Left colon (tissue), 2 donors: ENCODE measurements around the gene HIP1. TPM values are rescaled to one million over a fixed set of nuclear protein-coding genes. Genes with fewer than 3 reads are reported as not detected.
"Not testable (repeated sequence)": the region's sequence is repeated elsewhere in the genome, so short reads cannot be mapped to it uniquely, and the experiment has no call there.

Experiments
- ATAC-seq: fragments of 200-7000 bp; cut with Tn5 transposase; one replicate; pipeline ENCODE4 v1.9.1; 2020; ENCODE audit warnings: mild to moderate bottlenecking, moderate library complexity
- DNase-seq, 2 donors: peaks; one replicate each; pipeline ENCODE4 v3.0.0-alpha.2; 2020
- intact Hi-C, 2 donors: fragments of 100-400 bp; cut with DNase I in 1 of 2; cut with micrococcal nuclease in 1 of 2; formaldehyde crosslinking; loops; one replicate each; pipeline versions ENCODE4 v1.11.2 to v1.14.0; 2022; cut with DNase I, micrococcal nuclease
- total RNA-seq, 2 donors: library from RNA; stranded (reverse); fragmentation: NEBNext Ultra II Directional; extraction: Animal tissue kit (Norgen Biotek cat#: 25700); gene quantifications; one replicate each; pipeline ENCODE4 v1.2.1, GENCODE V29; 2021
- donor health status: DM: no; HTN: no; CAD: no.
- donor health status: DM: yes; HTN: yes; CAD: no.

The HIP1 gene
- total RNA-seq, 2 donors from 2014 or later = 5.7 to 6.2 TPM

DNA sequence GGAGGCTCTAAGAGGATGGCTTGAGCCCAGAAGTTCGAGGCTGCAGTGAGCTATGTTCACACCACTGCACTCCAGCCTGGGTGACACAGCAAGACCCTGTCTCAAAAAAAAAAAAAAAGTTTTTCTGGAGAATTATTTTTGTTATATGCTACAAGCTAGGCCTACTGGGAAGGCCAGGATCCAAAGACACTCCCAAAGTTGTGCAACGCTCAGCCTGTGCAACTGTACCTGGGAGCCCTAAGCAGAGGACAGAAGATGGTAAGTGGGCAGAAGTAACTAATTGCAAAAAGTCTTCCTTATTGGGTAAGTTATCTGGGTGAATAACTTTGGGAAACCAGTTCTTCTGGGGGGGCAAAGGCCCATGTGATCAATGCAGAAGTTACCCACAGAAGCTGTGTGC lies 17.3 kb downstream of the HIP1 start:
- intact Hi-C loops = no loop called here
- ATAC-seq = no peak
- no peak for DNase-seq

DNA sequence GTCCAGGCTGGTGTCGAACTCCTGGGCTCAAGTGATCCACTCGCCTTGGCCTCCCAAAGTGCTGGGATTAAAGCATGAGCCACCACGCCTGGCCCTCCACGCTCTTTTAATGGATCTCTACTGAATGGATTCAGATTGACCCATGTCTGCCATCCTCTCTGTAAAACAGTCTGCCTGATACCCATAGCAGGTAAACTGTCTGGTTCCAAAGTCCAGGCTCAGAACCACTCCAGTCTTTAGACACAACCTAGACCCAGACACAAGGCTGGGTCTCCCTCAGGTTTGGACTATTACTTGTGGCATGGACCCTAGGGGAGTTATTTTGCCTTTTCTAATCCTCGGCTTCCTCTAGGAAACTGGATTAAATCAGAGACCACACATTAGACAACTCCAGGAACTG lies 19.1 kb downstream of the HIP1 start:
- ATAC-seq = peak; percentile 49
- no peak for DNase-seq
- intact Hi-C loops = no loop called here

DNA sequence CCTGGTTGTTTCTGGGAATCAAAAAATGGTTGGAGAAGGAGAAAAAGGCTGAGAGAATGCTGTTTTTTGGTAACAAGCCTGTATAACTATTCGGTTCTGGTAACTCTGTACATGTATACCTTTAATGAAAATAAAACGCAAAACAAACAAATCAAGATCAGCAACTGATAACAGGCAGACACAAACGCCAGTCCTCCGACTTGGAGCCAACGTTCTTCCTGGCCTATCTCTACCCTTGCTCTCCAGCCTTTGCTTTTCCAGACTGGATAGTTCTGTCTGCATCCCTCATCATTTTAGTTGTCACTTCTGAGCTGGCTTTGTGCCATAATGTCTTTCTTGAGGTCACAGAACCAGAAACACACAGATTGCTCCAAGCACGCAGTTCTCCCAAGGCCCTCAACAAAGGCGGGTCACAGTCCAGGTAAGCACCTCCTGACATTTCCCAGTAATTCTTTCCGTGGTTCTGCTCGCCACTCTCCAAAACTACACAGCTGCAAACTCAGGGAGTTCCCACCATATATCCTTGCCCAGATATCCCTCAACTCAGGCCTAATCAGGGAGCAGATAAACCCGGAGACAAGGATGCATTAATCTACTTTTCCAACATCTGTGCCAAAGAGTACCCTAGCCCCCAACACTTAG lies 20.2 kb downstream of the HIP1 start:
- intact Hi-C loops = no loop called here
- ATAC-seq (peak; percentile 79), DNase-seq (no peak)

DNA sequence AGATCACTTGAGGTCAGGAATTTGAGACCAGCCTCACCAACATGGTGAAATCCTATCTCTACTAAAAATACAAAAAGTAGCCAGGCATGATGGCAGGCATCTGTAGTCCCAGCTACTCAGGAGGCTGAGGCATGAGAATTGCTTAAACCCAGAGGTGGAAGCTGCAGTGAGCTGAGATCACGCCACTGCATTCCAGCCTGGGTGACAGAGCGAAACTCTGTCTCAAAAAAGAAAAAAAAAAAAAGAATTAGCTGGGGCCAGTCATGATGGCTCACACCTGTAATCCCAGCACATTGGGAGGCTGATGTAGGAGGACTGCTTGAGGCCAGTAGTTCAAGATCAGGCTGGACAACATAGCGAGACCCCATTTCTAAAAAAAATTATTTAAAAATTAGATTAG lies 21.0 kb downstream of the HIP1 start:
- intact Hi-C loops, ATAC-seq, DNase-seq: not testable (repeated sequence)

DNA sequence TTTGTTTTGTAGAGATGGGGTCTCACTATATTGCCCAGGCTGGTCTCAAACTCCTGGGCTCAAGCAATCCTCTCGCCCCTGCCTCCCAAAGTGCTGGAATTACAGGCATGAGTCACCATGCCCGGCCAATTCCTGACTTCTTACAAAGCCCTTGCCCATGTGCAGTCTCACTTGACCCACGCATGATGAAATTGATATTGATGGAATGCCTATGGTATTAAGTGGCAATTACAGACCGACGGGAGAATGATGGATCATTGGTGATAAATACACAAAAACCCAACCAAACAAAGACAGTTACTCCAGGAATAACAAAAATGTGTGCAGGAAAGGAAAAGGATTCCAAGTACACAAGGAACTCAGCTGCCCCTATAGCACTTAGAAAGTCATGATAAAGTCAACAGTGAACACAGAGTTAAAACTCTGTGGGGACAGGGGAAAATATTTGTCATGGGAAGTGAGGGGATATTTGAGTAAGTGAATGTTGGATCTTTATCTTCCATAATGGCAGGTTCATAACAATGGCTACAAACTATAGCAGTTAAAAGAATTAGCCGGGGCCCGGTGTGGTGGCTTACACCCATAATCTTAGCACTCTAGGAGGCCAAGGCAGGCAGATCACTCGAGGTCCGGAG lies 21.6 kb downstream of the HIP1 start:
- DNase-seq (no peak), ATAC-seq (no peak)
- intact Hi-C loops = no loop called here

DNA sequence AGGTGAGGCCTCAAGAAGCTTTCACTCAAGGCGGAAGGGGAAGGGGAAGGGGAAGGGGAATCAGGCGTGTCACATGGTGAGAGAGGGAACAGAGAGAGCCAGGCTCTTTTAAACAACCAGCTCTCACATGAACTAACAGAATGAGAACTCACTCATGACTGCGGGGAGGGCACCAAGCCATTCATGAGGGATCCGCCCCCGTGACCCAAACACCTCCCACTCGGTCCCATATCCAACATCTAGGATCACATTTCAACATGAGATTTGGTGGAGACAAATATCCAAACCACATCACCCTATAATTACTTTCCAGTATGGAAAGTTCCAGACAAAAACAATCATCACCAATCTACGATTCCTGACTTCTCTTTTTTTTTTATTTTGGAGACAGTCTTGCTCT lies 22.9 kb downstream of the HIP1 start:
- DNase-seq (no peak), ATAC-seq (no peak)
- intact Hi-C loops = no loop called here

DNA sequence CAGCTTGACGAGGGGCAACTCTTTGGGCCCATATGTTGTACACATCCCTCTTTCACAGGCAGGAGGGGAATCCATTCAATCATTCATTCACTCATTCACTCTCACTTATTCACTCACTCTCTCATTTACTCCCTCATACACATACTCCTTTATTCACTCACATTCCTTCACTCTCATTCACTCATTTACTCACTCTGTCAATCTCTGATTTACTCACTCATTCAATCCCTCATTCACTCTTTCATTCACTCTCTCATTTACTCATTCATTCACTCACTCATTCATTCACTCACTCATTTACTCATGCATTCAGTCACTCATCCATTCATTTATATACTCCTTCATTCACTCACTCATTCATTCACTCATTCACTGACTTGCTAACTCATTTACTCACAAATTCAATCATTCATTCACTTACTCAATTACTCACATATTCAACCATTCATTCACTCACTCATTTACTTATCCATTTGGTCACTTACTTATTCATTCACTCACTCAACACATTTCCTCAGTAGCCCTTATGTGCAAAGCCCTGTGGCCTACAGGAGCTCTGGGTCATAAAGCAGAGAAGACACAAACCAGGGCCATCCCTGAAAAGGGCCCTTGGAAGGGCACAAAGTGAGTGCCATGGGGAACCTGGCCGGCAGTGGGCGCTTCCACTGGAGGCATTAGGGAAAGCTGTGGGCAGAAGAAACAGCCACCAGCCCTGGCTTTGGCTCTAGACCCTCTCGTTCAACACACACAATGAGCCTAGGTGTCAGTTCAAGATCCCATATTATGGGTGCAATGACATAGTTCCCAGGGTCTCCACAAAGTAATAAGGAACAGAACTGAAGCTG lies 26.0 kb downstream of the HIP1 start:
- DNase-seq (no peak), ATAC-seq (no peak)
- intact Hi-C loops = no loop called here

DNA sequence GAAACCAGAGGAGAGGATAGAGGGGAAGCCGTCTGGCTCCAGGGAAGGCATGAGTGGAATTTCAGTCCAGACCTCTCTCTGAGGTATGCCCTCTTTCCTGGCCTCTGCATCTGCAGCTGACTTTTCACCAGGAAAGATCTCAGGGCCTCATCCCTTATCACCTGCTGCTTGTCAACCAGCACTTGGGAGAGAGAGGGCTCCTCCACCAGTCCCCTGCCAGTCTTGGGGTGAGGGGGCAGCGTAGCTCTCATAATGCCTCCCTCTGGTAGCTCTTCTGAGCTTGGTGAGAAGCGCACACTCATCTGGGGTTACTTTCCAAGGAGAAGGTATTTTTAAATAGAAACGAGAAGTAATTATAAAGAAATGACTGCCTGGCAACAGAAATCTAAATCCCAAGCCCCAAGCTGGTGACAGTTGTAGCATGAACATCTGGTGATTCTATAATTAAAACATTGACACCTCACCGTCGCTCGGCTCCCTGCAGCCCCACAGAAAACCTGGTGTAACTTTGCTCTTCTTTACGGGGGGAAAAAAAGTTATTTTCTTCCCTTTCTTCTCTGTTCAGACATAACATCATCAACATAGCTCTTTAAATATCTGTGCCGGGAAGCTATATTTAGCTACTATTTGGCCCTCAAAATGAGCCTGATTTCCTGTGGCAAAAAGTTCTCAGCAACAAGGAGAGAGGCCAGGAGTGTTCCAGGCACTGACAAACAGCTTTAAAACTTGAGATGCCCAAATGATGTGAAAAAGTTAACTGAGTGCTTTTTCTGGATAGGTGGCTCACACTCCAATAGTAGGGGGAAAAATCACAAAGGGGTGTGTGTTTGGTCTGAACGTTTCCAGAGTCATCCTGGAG lies 26.9 kb downstream of the HIP1 start:
- DNase-seq (no peak), ATAC-seq (no peak)
- intact Hi-C loops = no loop called here

DNA sequence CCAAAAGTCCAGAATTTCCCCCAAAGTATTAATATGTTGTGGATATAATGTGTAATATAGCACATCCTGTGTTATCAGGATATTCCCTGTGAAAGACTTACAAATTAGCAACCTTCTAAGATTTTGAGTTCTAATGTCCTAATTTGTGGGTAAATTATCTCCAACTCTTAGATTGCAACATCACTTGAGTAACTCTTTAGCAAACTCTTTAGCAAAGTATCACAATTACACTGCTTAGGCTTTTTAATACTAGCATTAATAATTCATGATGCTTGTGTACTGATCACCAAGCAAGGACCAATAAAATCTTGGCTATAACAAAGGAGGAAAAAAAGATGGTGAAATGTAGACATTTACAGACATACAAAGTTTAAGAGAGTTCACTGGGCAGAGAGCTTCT lies 27.7 kb downstream of the HIP1 start:
- ATAC-seq (no peak), DNase-seq (no peak)
- intact Hi-C loops = no loop called here

DNA sequence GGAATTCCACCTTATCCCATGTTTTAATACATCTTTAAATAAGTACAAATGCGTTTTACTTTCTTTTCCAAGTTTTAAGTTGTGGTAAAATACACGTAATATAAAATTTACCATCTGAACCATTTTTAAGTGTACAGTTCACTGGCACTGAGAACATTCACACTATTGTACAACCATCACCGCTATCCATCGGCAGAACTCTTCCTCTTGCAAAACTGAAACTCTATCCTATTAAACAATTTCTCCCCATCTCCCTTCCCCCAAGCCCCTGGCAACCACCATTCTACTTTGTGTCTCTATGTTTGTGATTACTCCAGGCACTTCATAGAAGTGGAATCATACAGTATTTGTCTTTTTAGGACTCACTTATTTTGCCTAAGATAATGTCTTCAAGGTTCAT lies 33.8 kb downstream of the HIP1 start:
- ATAC-seq = no peak
- intact Hi-C loops = no loop called here
- no peak for DNase-seq

DNA sequence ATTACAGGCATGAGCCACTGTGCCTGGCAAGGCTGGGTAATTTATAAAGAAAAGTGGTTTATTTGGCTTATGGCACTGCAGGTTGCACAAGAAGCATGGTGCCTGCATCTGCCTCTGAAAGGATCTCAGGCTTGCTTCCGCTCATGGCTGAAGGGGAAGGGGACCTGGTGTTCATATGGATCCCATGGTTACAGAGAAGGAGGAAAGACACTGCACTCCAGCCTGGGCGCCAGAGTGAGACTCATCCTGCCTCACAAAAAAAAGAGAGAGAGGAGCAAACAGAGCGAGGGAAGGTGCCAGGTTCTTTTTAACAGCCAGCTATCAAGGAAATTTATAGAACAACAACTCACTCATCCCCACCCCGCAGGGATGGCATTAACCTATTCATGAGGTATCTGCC lies 36.2 kb downstream of the HIP1 start:
- ATAC-seq = no peak
- intact Hi-C loops = no loop called here
- DNase-seq = no peak

DNA sequence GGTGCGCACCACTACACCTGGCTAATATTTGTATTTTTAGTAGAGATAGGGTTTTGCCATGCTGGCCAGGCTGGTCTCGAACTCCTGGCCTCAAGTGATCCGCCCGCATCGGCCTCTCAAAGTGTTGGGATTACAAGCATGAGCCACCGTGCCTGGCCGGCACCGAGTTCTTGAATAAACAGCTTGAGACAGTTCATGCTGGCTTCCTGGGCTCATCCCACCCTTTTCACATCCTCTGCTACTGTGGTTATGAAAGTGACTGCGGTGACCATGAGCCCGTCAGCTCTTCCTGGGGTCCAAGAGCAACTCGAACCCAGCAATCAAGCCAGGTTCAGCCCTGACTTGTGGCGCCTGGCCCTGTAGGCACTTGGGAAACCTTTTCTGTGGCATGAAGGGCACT lies 38.7 kb downstream of the HIP1 start:
- intact Hi-C loops = no loop called here
- DNase-seq (no peak), ATAC-seq (no peak)

DNA sequence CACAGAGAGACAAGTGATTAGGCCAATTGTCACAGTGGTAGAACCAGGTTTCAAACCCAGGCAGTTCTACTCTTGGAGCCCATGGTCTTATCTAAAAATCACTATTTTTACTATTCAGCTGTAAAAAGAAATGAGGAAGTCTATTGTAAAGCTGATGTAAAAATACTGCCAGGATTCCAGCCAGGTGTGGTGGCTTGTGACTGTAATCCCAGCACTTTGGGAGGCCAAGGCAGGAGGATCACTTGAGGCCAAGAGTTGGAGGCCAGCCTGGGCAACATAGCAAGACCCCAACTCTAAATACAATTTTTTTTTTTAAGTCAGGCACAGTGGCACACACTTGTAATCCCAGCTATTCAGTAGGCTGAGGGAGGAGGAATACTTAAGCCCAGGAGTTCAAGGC lies 40.4 kb downstream of the HIP1 start:
- DNase-seq (no peak), ATAC-seq (no peak)
- intact Hi-C loops = no loop called here

DNA sequence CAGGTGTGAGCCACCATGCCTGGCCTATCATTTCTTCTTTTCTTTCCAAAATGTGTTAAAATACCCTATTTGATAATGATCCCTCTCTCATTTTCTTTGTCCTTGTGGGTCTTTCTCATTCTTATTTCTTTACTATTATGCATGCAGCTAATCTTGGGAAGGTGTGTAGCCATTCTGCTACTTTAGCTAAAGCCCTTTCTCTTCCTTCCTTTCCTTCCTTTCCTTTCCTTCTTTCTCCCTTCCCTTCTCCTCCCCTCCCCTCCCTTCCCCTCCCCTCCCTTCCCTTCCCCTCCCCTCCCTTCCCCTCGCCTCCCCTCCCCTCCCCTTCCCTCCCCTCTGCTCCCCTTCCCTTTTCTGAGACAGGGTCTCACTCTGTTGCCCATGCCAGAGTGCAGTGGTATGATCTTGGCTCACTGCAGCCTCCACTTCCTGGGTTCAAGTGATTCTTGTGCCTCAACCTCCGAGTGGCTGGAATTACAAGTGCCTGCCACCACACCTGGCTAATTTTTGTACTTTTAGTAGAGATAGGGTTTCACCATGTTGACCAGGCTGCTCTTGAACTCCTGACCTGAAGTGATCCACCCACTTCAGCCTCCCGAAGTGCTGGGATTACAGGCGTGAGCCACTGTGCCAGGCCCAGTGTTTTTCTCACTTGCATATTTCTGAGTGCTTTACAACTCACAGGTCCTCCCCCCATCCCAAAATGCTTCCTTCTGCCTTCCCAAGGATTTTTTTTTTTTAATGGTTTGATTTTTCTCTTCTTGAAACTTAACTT lies 42.3 kb downstream of the HIP1 start:
- no peak for ATAC-seq
- no peak for DNase-seq
- intact Hi-C loops = no loop called here

DNA sequence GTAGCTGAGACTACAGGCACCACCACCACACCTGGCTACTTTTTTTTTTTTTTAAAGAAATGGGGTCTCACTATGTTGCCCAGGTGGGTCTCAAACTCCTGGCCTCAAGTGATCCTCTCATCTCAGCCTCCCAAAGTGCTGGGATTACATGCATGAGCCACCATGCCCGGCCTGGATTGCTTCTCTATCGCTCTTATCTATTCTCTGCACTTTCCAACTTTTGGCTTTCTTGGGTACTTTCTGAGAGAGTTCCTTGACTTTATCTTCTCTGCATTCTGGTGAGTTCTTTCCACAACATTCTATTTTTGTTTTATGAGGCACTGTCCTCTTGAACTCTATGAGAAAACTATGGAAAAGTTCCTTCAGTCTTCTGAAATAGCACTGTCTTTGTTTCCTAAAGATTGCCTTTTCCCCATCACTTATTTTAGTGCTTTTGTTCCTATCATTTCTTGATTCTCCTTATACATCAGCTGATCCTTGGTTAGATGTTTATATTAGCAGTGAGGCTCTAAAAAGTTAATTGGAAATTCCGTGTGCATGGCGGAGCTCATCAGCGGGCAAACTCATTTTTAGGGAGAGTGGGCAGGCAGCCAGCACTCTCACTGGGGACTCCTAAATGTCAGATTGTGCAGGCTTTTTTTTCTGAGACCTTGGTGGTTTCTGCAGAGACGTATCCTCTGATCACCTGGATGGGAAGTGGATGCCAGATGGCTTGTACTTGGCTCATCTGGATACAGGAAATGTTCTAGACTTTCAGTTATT lies 43.9 kb downstream of the HIP1 start:
- DNase-seq = no peak
- intact Hi-C loops = no loop called here
- ATAC-seq = no peak

DNA sequence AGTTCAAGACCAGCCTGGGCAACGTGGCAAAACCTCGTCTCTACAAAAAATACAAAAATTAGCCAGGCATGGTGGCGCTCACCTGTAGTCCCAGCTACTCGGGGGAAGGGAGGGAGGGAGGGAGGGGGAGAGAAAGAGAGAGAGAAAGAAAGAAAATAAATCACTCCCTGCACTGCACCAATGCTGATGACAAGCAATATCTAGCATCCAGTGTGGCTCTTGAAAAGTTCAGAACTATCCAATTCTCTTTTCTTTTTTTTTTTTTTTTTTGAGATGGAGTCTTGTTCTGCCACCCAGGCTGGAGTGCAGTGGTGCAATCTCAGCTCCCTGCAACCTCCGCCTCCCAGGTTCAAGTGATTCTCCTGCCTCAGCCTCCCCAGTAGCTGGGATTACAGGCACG lies 45.1 kb downstream of the HIP1 start:
- ATAC-seq, DNase-seq, intact Hi-C loops: not testable (repeated sequence)

DNA sequence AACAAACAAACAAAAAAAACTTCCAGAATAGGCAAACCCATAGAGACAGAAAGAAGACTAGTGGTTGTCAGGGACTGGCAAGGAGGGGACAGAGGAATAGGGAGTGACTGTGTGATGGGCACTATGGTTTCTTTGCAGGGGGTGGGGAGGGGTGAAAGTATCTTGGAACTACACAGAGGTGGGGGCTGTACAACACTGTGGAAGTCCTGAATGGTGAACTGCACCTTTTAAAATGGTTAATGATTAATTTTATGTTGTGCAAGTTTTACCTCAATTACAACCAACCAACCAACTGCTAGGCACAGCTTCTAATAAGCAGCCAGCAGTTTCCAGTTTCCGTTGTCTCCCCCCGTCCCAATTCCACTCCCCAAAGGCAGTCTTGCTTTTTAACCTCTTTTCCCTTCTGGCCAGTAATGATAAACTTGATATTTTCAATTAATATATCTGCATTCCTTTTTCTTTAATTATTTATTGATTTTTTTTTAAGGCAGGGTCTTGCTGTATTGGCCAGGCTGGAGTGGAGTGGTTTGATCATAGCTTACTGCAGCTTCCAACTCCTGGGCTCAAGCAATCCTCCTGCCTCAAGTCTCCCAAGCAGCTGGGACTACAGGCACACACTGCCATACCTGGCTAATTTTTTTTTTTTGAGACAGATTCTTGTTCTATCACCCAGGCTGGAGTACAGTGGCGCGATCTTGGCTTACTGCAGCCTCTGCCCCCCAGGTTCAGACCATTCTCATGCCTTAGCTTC lies 46.8 kb downstream of the HIP1 start:
- intact Hi-C loops = no loop called here
- no peak for DNase-seq
- peak; percentile 74 for ATAC-seq
